GM19397 (cell line): Measurements from ENCODE around the gene FERMT3.

Experiments used
- ATAC-seq: cut with Tn5 transposase; IDR thresholded peaks from one replicate; pipeline ENCODE4 v1.9.1; 2021; ENCODE audit warnings: mild to moderate bottlenecking, moderate library complexity; ENCODE audit not compliant: unreplicated experiment

The FERMT3 gene

DNA sequence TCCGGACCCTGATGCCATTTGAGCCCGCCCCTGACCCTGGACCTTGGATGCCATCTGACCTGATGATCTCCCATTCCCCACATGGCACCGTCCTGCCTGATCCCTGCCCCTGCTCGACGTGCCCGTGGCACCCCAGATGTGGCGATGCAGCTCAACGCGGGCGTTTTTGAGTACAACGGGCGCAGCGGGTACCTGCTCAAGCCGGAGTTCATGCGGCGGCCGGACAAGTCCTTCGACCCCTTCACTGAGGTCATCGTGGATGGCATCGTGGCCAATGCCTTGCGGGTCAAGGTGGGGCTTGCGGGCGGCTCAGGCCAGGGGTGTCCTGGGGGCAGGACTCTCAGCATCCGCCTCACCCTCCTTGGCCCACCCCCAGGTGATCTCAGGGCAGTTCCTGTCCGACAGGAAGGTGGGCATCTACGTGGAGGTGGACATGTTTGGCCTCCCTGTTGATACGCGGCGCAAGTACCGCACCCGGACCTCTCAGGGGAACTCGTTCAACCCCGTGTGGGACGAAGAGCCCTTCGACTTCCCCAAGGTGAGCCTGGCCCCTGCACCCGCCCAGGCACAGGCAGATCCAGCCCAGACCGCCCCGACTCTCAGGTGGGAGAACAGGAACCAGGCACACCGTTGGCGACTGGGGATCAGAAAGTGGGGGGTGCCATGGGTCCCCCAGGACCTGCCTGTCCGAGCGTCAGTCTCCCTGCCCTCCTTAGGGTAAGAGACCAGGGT is 55.9 kb downstream of the FERMT3 start:
- ATAC-seq: no peak

GRCh38 chr11:64263021-64263946 is 56.8 kb downstream of the FERMT3 start:
- ATAC-seq: no peak

DNA sequence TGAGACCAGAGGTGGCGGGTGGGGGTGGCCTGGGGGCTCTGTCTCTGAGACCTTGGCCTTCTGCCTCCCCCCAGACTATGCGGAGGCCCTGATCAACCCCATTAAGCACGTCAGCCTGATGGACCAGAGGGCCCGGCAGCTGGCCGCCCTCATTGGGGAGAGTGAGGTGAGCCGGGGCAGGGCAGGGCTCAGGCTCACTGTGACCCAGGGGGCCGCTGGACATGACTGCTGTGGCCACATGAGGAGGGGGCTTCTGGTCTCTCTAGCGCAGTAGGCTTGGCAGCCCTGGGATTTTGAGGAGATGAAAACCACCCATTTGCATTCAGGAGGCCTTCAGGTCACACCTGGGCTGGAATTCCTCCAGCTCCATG is 57.4 kb downstream of the FERMT3 start:
- ATAC-seq: no peak

- no peak for ATAC-seq
Observed at GRCh38 chr11:64264371-64264852, 57.9 kb downstream of the FERMT3 start.

DNA sequence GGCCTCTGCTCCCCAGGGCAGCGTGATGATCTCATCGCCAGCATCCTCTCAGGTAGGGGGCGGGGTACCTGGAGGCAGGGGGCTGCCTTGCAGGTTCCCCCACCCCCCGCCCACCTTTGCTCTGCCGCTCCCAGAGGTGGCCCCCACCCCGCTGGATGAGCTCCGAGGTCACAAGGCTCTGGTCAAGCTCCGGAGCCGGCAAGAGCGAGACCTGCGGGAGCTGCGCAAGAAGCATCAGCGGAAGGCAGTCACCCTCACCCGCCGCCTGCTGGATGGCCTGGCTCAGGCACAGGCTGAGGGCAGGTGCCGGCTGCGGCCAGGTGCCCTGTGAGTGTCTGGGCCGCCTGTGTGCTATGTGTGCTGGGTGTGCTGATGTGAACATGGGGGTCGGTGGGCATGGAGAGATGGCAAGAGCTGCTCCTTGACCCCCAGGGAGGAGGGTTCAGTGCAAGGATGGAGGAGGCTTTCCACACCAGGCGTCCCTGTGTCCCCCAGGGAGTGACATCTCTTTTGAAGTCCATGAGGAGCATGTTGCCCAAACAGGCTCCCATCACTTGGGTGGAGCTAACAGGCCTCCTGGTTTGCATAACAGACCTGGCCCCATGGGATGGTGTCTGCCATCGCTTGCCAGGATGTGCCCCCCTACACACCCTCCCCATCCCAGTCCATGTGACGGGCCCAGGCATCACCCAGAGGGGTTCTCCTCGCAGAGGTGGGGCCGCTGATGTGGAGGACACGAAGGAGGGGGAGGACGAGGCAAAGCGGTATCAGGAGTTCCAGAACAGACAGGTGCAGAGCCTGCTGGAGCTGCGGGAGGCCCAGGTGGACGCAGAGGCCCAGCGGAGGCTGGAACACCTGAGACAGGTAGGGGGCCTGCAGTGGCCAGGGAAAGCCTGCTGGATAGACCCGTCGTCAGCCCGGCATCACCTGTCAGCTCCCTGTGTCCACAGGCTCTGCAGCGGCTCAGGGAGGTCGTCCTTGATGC is 58.9 kb downstream of the FERMT3 start:
- ATAC-seq: no peak

GRCh38 chr11:64266339-64266738 is 59.8 kb downstream of the FERMT3 start:
- ATAC-seq: no peak

- no peak for ATAC-seq
Observed at GRCh38 chr11:64267207-64267945, 60.9 kb downstream of the FERMT3 start.

- no peak for ATAC-seq
Observed at GRCh38 chr11:64268025-64268892, 61.7 kb downstream of the FERMT3 start.

- peak; percentile 16 for ATAC-seq
Observed at GRCh38 chr11:64268893-64269539, 62.5 kb downstream of the FERMT3 start.

- ATAC-seq: peak; percentile 58
Observed at GRCh38 chr11:64269540-64270220, 63.2 kb downstream of the FERMT3 start.
